Liver (tissue), 9 donors: ENCODE measurements around the gene CYP24A1. TPM values are rescaled to one million over a fixed set of nuclear protein-coding genes. Genes with fewer than 3 reads are reported as not detected.

Source experiments
- DNase-seq: peaks from one replicate; pipeline ENCODE4 v3.0.0-alpha.2; 2017; ENCODE audit warnings: low spot score
- H3K27ac ChIP-seq, 2 donors: one replicate each; pipeline ENCODE4 v1.7.0; 2013; ENCODE audit warnings: inconsistent platforms in 2 of 2, low read length in 2 of 2, control low read depth in 1 of 2, low read depth in 1 of 2, mild to moderate bottlenecking in 1 of 2
- H3K27me3 ChIP-seq, 4 donors: one replicate each; pipeline versions ENCODE4 v1.6.1 to v1.7.0; 2013; ENCODE audit warnings: low read length in 3 of 4, inconsistent platforms in 1 of 4, mild to moderate bottlenecking in 1 of 4, moderate library complexity in 1 of 4; ENCODE audit not compliant: control insufficient read depth in 4 of 4, insufficient read depth in 4 of 4
- H3K36me3 ChIP-seq, 4 donors: one replicate each; pipeline versions ENCODE4 v1.6.1 to v1.7.0; 2013; ENCODE audit warnings: low read length in 3 of 4, mild to moderate bottlenecking in 3 of 4, low read depth in 1 of 4, moderate library complexity in 1 of 4; ENCODE audit not compliant: control insufficient read depth in 4 of 4, insufficient read depth in 3 of 4
- H3K4me1 ChIP-seq, 4 donors: one replicate each; pipeline versions ENCODE4 v1.6.1 to v1.7.0; 2013; ENCODE audit warnings: low read length in 3 of 4, mild to moderate bottlenecking in 3 of 4, moderate library complexity in 1 of 4; ENCODE audit not compliant: control insufficient read depth in 4 of 4, insufficient read depth in 4 of 4
- H3K4me3 ChIP-seq, 3 donors: one replicate each; pipeline versions ENCODE4 v1.6.1 to v1.7.0; 2013; ENCODE audit warnings: low read length in 3 of 3, control low read depth in 1 of 3, low read depth in 1 of 3, mild to moderate bottlenecking in 1 of 3
- H3K9ac ChIP-seq, 2 donors: one replicate each; pipeline ENCODE4 v1.7.0; 2013; ENCODE audit warnings: low read length in 2 of 2, mild to moderate bottlenecking in 2 of 2, moderate library complexity in 2 of 2, control low read depth in 1 of 2, low read depth in 1 of 2
- H3K9me3 ChIP-seq, 4 donors: one replicate each; pipeline versions ENCODE4 v1.6.1 to v1.7.0; 2013; ENCODE audit warnings: low read length in 3 of 4; ENCODE audit not compliant: control insufficient read depth in 4 of 4
- EGR1 ChIP-seq, 2 donors: IDR thresholded peaks; 2 replicates each; pipeline ENCODE4 v1.6.1; 2016 to 2018; ENCODE audit warnings: antibody characterized with exemption in 2 of 2, low read depth in 2 of 2
- FOXA2 ChIP-seq: IDR thresholded peaks from 2 replicates; pipeline ENCODE4 v1.6.1; 2016; ENCODE audit warnings: antibody characterized with exemption
- GABPA ChIP-seq, 2 donors: IDR thresholded peaks in 1 of 2; conservative IDR thresholded peaks in 1 of 2; 2 replicates each; pipeline ENCODE4 v1.6.1; 2016; ENCODE audit warnings: antibody characterized with exemption in 2 of 2, mild to moderate bottlenecking in 1 of 2, moderate library complexity in 1 of 2
- HNF4A ChIP-seq, 2 donors: conservative IDR thresholded peaks; 2 replicates each; pipeline ENCODE4 v1.6.1; 2016; ENCODE audit warnings: antibody characterized with exemption in 2 of 2, mild to moderate bottlenecking in 2 of 2
- HNF4G ChIP-seq: IDR thresholded peaks from 2 replicates; pipeline ENCODE4 v1.6.1; 2016; ENCODE audit warnings: antibody characterized with exemption
- JUND ChIP-seq, 2 donors: IDR thresholded peaks; 2 replicates each; pipeline ENCODE4 v1.6.1; 2016; ENCODE audit warnings: antibody characterized with exemption in 2 of 2
- NR2F2 ChIP-seq: IDR thresholded peaks from 2 replicates; pipeline ENCODE4 v1.6.1; 2016; ENCODE audit warnings: antibody characterized with exemption
- RAD21 ChIP-seq, 2 donors: IDR thresholded peaks; 2 replicates each; pipeline ENCODE4 v1.6.1; 2016; ENCODE audit warnings: antibody characterized with exemption in 2 of 2, mild to moderate bottlenecking in 2 of 2
- RXRA ChIP-seq, 2 donors: IDR thresholded peaks; 2 replicates each; pipeline ENCODE4 v1.6.1; 2017 to 2018; ENCODE audit warnings: antibody characterized with exemption in 2 of 2, mild to moderate bottlenecking in 1 of 2
- TAF1 ChIP-seq: conservative IDR thresholded peaks from 2 replicates; pipeline ENCODE4 v1.6.1; 2016; ENCODE audit warnings: antibody characterized with exemption, mild to moderate bottlenecking
- YY1 ChIP-seq: IDR thresholded peaks from 2 replicates; pipeline ENCODE4 v1.6.1; 2016; ENCODE audit warnings: antibody characterized with exemption, mild to moderate bottlenecking
- WGBS: extraction: QIAGEN DNeasy Blood & Tissue Kit; methylation state at CpG from one replicate; pipeline ENCODE4 v1.1.7; 2013; 5-methylcytosine and 5-hydroxymethylcytosine counted together
- polyA plus RNA-seq, 2 donors: library from polyadenylated mRNA; stranded (reverse) in 1 of 2; unstranded in 1 of 2; fragments of 200-250 nt in 1 of 2; fragments of >200 nt in 1 of 2; fragmentation: Nextera tagmentation in 1 of 2; extraction: Ambion mirVana in 1 of 2; gene quantifications; one replicate each; pipeline versions ENCODE4 v1.2.1 to v1.2.3, GENCODE V29; 2013 to 2015
- total RNA-seq, 2 donors: library from RNA; depleted of rRNA; stranded (reverse); fragments of >200 nt; gene quantifications; one replicate each; pipeline ENCODE4 v1.2.3, GENCODE V29; 2014
- TF ChIP-seq, protein P1 (sequence below): IDR thresholded peaks from 2 replicates; pipeline ENCODE4 v1.6.1; 2016; ENCODE audit warnings: antibody characterized with exemption
- TF ChIP-seq, protein P2 (sequence below): IDR thresholded peaks from 2 replicates; pipeline ENCODE4 v1.6.1; 2016; ENCODE audit warnings: antibody characterized with exemption, mild to moderate bottlenecking
- TF ChIP-seq, protein P3 (sequence below): IDR thresholded peaks from 2 replicates; pipeline ENCODE4 v1.6.1; 2016; ENCODE audit warnings: antibody characterized with exemption
- TF ChIP-seq, protein P4 (sequence below): fragments of 150-350 bp; IDR thresholded peaks from 2 replicates; pipeline ENCODE4 v1.5.1; 2017; ENCODE audit warnings: improper control_type of control experiment, low read depth, low read length; ENCODE audit not compliant: missing input control
- donor health status: healthy.
- donor health status: healthy.
- donor health status: healthy.
- donor health status: healthy.
- donor health status: healthy.

CYP24A1 gene
- total and polyA plus RNA-seq, 4 donors: not detected

DNA sequence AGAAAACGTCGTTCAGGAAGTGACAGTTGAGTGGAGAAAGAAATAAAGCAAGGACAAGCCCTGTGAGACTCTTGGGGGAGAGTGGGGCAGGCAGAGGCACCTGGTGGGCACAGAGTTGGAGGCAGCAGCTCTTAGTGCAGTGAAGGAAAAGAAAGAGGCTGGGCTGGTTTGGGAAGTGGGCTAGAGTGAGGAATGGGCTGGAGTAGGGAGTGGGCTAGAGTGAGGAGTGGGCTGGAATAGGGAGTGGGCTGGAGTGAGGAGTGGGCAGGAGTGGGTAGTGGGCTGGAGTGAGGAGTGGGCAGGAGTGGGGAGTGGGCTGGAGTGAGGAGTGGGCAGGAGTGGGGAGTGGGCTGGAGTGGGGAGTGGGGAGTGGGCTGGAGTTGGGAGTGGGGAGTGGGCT is 59.7 kb downstream of the CYP24A1 start:
- TF ChIP-seq JUND (IDR thresholded peaks at IDR 0.05) (no peak), TAF1 (no peak), FOXA2 (no peak), NR2F2 (no peak), RXRA (IDR thresholded peaks at IDR 0.05) (no peak), HNF4A (conservative IDR thresholded peaks at IDR 0.05) (no peak), HNF4G (no peak)
- TF ChIP-seq, protein P1, sequence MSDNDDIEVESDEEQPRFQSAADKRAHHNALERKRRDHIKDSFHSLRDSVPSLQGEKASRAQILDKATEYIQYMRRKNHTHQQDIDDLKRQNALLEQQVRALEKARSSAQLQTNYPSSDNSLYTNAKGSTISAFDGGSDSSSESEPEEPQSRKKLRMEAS: no peak
- TF ChIP-seq, protein P2, sequence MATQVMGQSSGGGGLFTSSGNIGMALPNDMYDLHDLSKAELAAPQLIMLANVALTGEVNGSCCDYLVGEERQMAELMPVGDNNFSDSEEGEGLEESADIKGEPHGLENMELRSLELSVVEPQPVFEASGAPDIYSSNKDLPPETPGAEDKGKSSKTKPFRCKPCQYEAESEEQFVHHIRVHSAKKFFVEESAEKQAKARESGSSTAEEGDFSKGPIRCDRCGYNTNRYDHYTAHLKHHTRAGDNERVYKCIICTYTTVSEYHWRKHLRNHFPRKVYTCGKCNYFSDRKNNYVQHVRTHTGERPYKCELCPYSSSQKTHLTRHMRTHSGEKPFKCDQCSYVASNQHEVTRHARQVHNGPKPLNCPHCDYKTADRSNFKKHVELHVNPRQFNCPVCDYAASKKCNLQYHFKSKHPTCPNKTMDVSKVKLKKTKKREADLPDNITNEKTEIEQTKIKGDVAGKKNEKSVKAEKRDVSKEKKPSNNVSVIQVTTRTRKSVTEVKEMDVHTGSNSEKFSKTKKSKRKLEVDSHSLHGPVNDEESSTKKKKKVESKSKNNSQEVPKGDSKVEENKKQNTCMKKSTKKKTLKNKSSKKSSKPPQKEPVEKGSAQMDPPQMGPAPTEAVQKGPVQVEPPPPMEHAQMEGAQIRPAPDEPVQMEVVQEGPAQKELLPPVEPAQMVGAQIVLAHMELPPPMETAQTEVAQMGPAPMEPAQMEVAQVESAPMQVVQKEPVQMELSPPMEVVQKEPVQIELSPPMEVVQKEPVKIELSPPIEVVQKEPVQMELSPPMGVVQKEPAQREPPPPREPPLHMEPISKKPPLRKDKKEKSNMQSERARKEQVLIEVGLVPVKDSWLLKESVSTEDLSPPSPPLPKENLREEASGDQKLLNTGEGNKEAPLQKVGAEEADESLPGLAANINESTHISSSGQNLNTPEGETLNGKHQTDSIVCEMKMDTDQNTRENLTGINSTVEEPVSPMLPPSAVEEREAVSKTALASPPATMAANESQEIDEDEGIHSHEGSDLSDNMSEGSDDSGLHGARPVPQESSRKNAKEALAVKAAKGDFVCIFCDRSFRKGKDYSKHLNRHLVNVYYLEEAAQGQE: no peak
- no peak overlapping the region for H3K27ac ChIP-seq

DNA sequence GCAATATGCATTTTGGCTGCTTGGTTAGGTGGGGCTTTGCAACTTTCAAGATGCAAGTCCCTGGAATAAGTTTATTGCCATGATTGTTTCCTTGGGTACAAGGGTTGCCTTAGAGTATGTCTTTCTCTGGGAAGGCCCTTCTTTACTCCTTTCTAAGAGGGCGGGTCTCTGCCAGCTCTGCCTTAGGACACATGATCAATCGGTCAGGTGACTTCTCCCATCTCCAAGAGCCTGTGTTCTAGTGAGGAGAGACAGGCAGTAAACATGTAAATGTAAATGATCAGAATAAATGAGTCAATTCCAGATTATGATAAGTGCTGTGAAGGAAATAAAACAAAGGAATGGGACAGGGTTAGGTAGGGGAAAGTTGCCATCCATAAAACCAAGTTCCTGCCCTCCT is 60.2 kb downstream of the CYP24A1 start:
- Histone ChIP-seq H3K4me1 (peaks cover 15 to 35% (median 18%) of the 10 kb centered on the region in 4 donors), H3K9ac (no peak overlapping the region), H3K9me3 (no peaks in the 10 kb centered on the region), H3K4me3 (no peak overlapping the region), H3K36me3 (no peaks in the 10 kb centered on the region), H3K27me3 (no peaks in the 10 kb centered on the region), H3K27ac (no peak overlapping the region)
- TF ChIP-seq, protein P3, sequence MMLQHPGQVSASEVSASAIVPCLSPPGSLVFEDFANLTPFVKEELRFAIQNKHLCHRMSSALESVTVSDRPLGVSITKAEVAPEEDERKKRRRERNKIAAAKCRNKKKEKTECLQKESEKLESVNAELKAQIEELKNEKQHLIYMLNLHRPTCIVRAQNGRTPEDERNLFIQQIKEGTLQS: no peak
- no peak for DNase-seq
- WGBS: 85% methylated on average over 2 of the region's 2 CpGs

More for the DNA sequence above, 59.7 kb downstream of the CYP24A1 start:
- Histone ChIP-seq H3K9me3 (no peaks in the 10 kb centered on the region), H3K4me1 (peaks cover 15 to 35% (median 18%) of the 10 kb centered on the region in 4 donors), H3K4me3 (no peak overlapping the region), H3K9ac (no peak overlapping the region), H3K27me3 (no peaks in the 10 kb centered on the region), H3K36me3 (no peaks in the 10 kb centered on the region)
- DNase-seq: no peak
- WGBS: 72% methylated on average over 2 of the region's 2 CpGs

DNA sequence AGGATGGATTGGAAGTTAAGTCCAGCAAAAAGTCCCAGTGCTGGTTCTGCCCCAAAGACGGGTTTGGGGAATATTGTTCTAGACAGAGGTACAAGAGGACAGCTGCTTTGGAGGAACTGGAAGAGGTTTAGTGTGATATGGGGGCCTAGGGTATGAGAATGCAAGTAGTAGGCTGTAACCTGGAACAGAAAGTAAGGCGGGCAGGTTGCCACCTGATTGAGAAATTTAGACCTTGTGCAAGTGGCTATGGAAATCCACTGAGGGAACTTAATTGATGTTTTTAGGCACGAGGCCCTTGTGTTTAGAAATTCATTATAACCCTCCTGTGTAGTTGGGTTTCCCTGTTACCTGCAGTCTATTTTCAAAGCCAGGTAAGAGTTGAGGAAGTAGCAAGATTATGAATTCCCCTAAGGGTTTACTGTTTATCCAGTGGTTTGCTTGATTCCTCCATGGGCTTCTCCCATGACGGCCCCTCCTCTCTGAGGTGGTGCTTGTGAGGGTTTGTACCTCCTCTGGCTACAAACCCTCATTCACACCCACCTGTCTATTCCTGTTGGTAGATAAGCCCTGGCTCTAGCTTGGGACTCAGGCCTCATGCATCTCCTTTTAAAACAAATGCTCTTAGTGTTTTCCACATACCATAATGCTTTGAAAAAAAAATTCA is 61.4 kb downstream of the CYP24A1 start:
- Histone ChIP-seq H3K4me3 (no peak overlapping the region), H3K27me3 (no peaks in the 10 kb centered on the region), H3K9ac (no peak overlapping the region), H3K27ac (peak overlapping the region; percentile 87 to 92), H3K4me1 (peaks cover 15 to 45% (median 25%) of the 10 kb centered on the region in 4 donors), H3K9me3 (no peaks in the 10 kb centered on the region), H3K36me3 (no peaks in the 10 kb centered on the region)
- peak; percentile 47 for DNase-seq
- 32% methylated on average over 4 of the region's 4 CpGs for WGBS
- TF ChIP-seq EGR1 (IDR thresholded peaks at IDR 0.05; ENCODE audit: low read depth in 2 of 2) (peak in 1 of 2 donors; percentile 66), GABPA (IDR thresholded peaks at IDR 0.05 in 1 of 2, conservative IDR thresholded peaks at IDR 0.05 in 1 of 2) (peak in 1 of 2 donors; percentile 34), RXRA (IDR thresholded peaks at IDR 0.05) (peak; percentile 79 to 95), NR2F2 (no peak), RAD21 (IDR thresholded peaks at IDR 0.05) (peak in 1 of 2 donors; percentile 23), TAF1 (no peak), JUND (IDR thresholded peaks at IDR 0.05) (peak in 1 of 2 donors; percentile 71), HNF4G (no peak), HNF4A (conservative IDR thresholded peaks at IDR 0.05) (peak; percentile 76 to 84), YY1 (peak; percentile 67), FOXA2 (peak; percentile 6)
- TF ChIP-seq, protein P4, sequence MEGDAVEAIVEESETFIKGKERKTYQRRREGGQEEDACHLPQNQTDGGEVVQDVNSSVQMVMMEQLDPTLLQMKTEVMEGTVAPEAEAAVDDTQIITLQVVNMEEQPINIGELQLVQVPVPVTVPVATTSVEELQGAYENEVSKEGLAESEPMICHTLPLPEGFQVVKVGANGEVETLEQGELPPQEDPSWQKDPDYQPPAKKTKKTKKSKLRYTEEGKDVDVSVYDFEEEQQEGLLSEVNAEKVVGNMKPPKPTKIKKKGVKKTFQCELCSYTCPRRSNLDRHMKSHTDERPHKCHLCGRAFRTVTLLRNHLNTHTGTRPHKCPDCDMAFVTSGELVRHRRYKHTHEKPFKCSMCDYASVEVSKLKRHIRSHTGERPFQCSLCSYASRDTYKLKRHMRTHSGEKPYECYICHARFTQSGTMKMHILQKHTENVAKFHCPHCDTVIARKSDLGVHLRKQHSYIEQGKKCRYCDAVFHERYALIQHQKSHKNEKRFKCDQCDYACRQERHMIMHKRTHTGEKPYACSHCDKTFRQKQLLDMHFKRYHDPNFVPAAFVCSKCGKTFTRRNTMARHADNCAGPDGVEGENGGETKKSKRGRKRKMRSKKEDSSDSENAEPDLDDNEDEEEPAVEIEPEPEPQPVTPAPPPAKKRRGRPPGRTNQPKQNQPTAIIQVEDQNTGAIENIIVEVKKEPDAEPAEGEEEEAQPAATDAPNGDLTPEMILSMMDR: no peak
- TF ChIP-seq, protein P3: peak; percentile 44
- TF ChIP-seq, protein P1: peak; percentile 72
- TF ChIP-seq, protein P2: peak; percentile 65
